CD4-positive, alpha-beta T cell treated with Interleukin-4 for 1 hour (primary cell): Measurements from ENCODE around the gene ZBTB8B.
"Not testable (repeated sequence)": the region's sequence is repeated elsewhere in the genome, so short reads cannot be mapped to it uniquely, and the experiment has no call there.

ENCODE experiments used
- DNase-seq, 2 donors: peaks; one replicate each; pipeline ENCODE4 v3.0.0-alpha.2; 2020 to 2022

The ZBTB8B gene

GRCh38 chr1:32464716-32465577 lies at the start of gene ZBTB8B:
Gene ZBTB8B (plus strand): TSS chr1:32465072. CDS start chr1:32470625, 5,553 bp downstream.
- DNase-seq, result peak in 1 of 2 donors; percentile 18

- DNase-seq, result no peak
Measured at GRCh38 chr1:32421775-32422174, 43.1 kb upstream of the ZBTB8B start.

- no peak for DNase-seq
Measured at GRCh38 chr1:32426489-32427255, 38.2 kb upstream of the ZBTB8B start.

- DNase-seq, result no peak
Measured at GRCh38 chr1:32427264-32427963, 37.5 kb upstream of the ZBTB8B start.

GRCh38 chr1:32431736-32432400 lies 33.0 kb upstream of the ZBTB8B start:
- DNase-seq, result no peak

GRCh38 chr1:32438136-32438535 lies 26.7 kb upstream of the ZBTB8B start:
- DNase-seq, result no peak

GRCh38 chr1:32438777-32439176 lies 26.1 kb upstream of the ZBTB8B start:
- not testable (repeated sequence) for DNase-seq

- not testable (repeated sequence) for DNase-seq
Measured at GRCh38 chr1:32441467-32441866, 23.4 kb upstream of the ZBTB8B start.

- no peak for DNase-seq
Measured at GRCh38 chr1:32447469-32448185, 17.2 kb upstream of the ZBTB8B start.

- peak; percentile 11 to 33 for DNase-seq
Measured at GRCh38 chr1:32448186-32448772, 16.6 kb upstream of the ZBTB8B start.

GRCh38 chr1:32448773-32449456 lies 16.0 kb upstream of the ZBTB8B start:
- no peak for DNase-seq

- DNase-seq, result not testable (repeated sequence)
Measured at GRCh38 chr1:32449457-32449831, 15.4 kb upstream of the ZBTB8B start.

- DNase-seq, result no peak
Measured at GRCh38 chr1:32454726-32455125, 10.1 kb upstream of the ZBTB8B start.

GRCh38 chr1:32455958-32456357 lies 8.9 kb upstream of the ZBTB8B start:
- no peak for DNase-seq

GRCh38 chr1:32458798-32459197 lies 6.1 kb upstream of the ZBTB8B start:
- not testable (repeated sequence) for DNase-seq

GRCh38 chr1:32462977-32463376 lies 1.9 kb upstream of the ZBTB8B start:
- DNase-seq, result not testable (repeated sequence)

- no peak for DNase-seq
Measured at GRCh38 chr1:32464191-32464715, 619 bp upstream of the ZBTB8B start.

GRCh38 chr1:32465578-32465933 lies 684 bp downstream of the ZBTB8B start:
- no peak for DNase-seq

- DNase-seq, result no peak
Measured at GRCh38 chr1:32466761-32467160, 1.9 kb downstream of the ZBTB8B start.

- no peak for DNase-seq
Measured at GRCh38 chr1:32468791-32469190, 3.9 kb downstream of the ZBTB8B start.

GRCh38 chr1:32470431-32470830 lies 5.6 kb downstream of the ZBTB8B start:
- DNase-seq, result no peak
